T47D (cell line): ENCODE data around the gene GOLGA8F.
"Not testable (repeated sequence)": the region's sequence is repeated elsewhere in the genome, so short reads cannot be mapped to it uniquely, and the experiment has no call there.

Experiments
- DNase-seq, 2 experiments: peaks; one replicate each; pipeline versions ENCODE4 v3.0.0 to v3.0.0-alpha.2; 2011 to 2012; ENCODE audit warnings: low read depth in 1 of 2, low spot score in 1 of 2
- in situ Hi-C: cut with HindIII; loops from 2 replicates; pipeline ENCODE4 v1.10.0; 2016; ENCODE audit warnings: low sequenced_read_pairs, low pct_unique_long_range_greater_than_20kb

GOLGA8F gene, protein sequence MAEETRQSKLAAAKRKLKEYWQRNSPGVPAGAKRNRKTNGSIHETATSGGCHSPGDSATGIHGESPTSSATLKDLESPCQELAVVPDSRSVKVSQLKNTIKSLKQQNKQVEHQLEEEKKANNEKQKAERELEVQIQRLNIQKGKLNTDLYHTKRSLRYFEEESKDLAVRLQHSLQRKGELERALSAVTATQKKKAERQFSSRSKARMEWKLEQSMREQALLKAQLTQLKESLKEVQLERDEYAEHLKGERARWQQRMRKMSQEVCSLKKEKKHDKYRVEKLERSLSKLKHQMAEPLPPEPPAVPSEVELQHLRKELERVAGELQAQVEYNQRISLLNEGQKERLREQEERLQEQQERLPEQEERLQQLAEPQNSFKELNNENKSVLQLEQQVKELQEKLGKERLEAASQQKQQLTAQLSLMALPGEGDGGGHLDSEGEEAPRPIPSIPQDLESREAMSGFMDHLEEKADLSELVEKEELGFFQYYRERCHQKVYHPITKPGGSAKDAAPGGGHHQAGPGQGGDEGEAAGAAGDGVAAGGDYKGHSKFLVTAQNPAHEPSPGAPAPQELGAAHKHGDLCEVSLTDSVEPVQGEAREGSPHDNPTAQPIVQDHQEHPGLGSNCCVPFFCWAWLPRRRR

DNA sequence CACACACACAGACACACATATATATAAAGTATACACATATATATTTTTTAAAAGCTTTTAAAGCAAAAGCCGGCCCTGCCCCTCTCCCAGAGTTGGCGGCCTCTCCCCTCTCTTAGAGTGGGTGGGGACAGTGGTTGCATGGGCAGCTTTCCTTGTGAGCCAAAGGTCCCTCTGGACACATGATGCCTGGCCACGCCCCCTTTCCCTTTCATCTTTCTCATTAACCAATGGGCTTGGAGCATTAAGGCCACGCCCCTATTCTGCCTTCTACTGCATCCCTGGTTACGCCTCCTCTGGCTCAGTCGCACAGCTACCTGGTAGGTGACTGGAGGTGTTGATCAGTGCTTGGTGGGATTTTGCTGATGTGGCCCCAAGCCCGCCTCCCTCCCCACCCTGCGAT lies at the start of gene GOLGA8F:
Gene GOLGA8F, plus strand, starts transcription at position 301 of the 400 bp plus-strand sequence. Its CDS starts 98 bp downstream, at position 399.
- in situ Hi-C loops = not testable (repeated sequence)

DNA sequence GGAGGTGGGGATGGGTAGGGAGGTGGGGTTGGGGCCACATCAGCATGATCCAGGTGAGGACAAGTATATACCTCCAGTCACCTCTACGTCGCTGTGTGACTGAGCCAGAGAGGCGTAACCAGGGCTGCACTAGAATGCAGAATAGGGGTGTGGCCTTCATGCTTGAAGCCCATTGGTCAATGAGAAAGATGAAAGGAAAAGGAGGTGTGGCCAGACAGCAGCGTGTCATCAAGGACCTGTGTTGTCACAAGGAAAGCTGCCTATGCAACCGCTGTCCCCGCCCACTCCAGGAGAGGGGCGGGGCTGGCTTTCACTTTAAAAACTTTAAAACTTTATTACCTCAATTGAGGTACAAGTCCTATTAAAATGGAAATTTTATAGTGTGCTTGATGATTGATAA lies 20.5 kb upstream of the GOLGA8F start, which contains the start of gene GOLGA6L24:
Gene GOLGA6L24, minus strand, starts transcription at position 101 of the 400 bp plus-strand sequence. Its CDS starts 61 bp downstream, at position 40.
- DNase-seq, in situ Hi-C loops: not testable (repeated sequence)

More for the DNA sequence above, at the start of gene GOLGA8F:
- not testable (repeated sequence) for DNase-seq

GRCh38 chr15:28365502-28365901 lies 13.0 kb upstream of the GOLGA8F start:
- in situ Hi-C loops = not testable (repeated sequence)

GRCh38 chr15:28380053-28380452 lies 1.6 kb downstream of the GOLGA8F start:
- DNase-seq, in situ Hi-C loops: not testable (repeated sequence)

More at GRCh38 chr15:28365502-28365901, 13.0 kb upstream of the GOLGA8F start:
- not testable (repeated sequence) for DNase-seq

DNA sequence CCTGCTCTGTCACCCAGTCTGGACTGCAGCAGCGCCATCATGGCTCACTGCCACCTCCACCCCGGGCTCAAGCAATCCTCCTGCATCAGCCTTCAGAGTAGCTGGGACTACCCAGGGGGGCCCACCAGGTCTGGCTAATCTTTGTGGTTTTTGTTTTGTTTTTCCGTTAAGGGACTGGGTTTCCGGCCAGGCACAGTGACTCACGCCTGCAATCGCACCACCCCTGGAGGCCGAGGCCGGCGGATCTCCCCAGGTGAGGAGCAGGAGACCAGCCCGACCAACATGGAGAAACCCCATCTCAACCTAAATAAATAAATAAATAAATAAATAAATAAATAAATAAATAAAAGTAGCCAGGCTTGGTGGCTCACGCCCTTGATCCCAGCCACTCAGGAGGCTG lies 17.6 kb downstream of the GOLGA8F start:
- in situ Hi-C loops, DNase-seq: not testable (repeated sequence)

DNA sequence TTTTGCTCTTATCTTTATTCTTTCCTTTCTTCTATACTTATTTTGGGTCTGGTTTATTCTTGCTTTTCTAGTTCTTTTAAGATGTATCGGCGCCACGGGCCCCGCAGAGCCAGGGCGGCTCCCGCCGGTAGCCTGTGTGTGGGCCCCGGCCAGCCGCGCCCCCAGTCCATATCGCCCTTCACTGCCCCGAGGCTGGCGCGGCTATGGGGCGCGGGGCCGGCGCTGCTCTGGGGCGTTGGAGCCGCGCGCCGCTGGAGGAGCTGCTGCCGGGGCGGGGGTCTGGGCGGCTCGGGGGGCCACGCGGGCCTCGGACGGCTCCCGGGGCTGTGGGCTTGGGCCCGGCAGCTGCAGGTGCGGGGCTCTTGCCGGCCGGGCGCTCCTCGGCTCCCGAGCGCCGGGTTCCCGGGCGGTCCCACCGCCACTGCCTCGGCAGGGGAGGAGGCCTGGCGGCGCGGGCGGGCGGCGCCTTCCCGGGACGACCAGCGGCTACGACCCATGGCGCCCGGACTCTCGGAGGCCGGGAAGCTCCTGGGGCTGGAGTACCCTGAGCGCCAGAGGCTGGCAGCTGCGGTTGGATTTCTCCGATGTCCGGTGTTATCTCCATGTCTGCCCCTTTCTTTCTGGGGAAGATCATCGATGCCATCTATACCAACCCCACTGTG lies 24.4 kb downstream of the GOLGA8F start:
- in situ Hi-C loops, DNase-seq: not testable (repeated sequence)

- DNase-seq, in situ Hi-C loops: not testable (repeated sequence)
Measured at GRCh38 chr15:28420470-28420869, 42.0 kb downstream of the GOLGA8F start.

- DNase-seq, in situ Hi-C loops: not testable (repeated sequence)
Measured at GRCh38 chr15:28435594-28435993, 57.1 kb downstream of the GOLGA8F start.
